SKM-1 treated with dmso at 0.1 percent for 144 hours (cell line): ENCODE data around the gene ACP7.

ENCODE experiments used
- DNase-seq: peaks from one replicate; lab custom pipeline; 2025; ENCODE audit not compliant: unreplicated experiment; lab: John Stamatoyannopoulos, UW

Gene ACP7

GRCh38 chr19:39146686-39147450, 62.7 kb downstream of the ACP7 start:
- no peak for DNase-seq

DNA sequence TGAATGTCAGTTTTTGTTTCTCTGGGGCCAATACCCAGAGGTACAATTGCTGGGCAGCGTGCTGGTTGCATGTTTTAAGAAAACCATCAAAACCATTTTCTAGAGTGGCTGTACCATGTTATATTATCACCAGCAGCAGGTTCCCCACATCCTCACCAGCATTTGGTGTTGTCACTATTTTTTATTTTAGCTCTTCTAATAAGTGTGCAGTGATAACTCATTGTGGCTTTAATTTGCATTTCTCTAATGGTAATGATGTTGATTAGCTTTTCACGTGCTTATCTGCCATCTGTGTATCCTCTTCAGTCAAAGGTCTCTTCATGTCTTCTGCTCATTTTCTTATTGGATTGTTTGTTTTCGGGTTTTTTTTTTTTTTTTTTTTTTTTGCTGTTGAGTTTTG, 63.3 kb downstream of the ACP7 start:
- no peak for DNase-seq

GRCh38 chr19:39148939-39149529, 64.9 kb downstream of the ACP7 start:
- no peak for DNase-seq

DNA sequence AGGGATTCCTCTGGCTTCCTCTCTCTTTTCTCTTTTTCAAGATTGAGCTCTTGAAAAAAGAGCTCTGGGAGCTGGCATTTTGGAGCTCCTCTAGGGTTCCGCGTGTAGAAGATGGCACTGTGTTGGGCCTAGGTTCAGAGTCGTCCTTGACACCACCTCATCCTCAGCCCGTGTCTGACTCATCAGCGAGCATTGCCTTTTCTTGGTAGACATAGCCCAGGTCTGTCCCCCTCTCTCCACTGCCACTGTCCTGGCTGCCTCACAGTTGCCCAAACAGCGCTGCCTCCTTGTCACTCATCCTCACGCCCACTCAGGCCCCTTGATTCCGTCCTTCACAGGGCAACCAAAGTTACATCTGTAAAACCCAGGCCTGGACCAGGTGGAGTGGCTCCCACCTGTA, 66.1 kb downstream of the ACP7 start:
- DNase-seq: no peak

GRCh38 chr19:39150807-39151600, 66.8 kb downstream of the ACP7 start:
- no peak for DNase-seq

- no peak for DNase-seq
Observed at GRCh38 chr19:39152066-39152465, 67.9 kb downstream of the ACP7 start.

DNA sequence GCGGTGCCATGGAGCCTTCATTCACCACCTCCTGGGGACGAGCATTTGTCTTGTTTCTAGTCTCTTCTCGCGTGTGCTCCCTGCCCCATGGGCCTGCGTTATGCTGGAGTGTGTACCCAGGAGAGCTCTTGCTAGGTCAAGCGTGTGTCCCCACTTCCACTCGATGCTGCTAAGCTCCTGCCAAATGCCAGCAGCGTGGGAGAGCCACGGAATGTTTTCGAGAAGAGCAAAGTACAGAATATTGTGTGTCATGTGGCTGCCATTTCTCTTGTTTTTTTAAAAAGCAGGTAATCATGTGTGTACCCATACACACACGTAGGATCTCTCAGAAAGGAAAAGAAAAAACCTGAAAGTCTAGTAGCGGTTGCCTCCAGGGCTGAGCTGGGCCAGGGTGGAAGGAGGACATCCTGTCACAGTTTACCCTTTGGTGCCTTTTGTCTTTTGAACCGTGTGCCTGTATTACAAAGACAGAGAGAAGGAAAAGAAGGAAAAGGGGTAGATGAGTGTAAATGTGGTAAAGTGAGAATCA, 70.0 kb downstream of the ACP7 start:
- DNase-seq: no peak

DNA sequence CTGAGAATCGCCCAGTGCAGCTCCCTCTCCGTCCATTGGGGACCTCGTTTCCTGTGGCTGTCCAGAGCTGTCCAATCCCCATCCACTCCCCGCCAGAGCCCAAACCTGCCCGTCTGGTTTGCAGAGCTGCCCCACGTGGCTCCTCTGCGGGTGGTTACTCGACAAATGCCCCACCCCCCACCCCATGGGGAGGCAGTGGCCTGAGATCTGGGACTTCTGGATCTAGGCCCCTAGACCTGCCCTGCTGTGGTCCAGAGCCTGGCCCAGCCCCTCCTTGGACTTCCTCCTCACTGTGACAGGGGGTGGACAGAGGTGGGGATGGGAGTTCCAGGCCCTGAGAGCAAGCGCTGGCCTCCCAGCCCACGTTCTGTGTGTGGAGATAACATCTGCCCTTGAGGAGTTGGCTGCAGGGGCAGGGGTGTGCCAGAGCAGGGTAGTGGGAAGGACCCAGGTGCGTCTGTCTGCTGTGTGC, 70.5 kb downstream of the ACP7 start:
- DNase-seq: no peak

DNA sequence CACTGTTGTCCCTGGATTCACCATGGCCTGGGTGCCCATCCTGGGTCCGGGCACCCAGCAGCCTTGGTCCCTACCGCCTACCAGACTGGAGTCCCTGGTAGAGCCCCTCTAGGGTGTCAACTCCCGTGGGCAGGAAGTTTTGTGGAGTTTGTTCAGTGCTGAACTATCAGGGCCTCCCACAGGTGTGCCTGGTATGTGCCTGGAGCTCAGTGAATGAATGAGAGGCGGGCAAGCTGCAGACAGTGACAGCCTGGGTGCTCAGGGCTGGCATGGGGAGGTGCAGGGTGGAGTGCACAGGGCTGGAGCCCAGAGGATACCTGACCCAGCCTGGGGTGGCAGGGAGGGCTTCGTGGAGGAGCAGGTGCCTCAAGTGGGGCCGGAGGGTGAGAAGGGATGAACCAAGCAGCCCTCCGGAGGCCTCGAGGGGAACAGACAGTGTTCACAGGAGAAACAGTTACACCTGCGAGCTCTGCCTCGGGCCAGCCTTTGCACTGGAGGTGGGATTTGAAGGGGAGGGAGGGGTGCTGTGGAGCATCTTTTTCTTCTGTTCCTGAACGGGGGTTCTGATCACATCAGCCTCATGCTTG, 71.0 kb downstream of the ACP7 start:
- DNase-seq: no peak

- DNase-seq: no peak
Observed at GRCh38 chr19:39155741-39156140, 71.6 kb downstream of the ACP7 start.

- DNase-seq: no peak
Observed at GRCh38 chr19:39156326-39157230, 72.4 kb downstream of the ACP7 start.

DNA sequence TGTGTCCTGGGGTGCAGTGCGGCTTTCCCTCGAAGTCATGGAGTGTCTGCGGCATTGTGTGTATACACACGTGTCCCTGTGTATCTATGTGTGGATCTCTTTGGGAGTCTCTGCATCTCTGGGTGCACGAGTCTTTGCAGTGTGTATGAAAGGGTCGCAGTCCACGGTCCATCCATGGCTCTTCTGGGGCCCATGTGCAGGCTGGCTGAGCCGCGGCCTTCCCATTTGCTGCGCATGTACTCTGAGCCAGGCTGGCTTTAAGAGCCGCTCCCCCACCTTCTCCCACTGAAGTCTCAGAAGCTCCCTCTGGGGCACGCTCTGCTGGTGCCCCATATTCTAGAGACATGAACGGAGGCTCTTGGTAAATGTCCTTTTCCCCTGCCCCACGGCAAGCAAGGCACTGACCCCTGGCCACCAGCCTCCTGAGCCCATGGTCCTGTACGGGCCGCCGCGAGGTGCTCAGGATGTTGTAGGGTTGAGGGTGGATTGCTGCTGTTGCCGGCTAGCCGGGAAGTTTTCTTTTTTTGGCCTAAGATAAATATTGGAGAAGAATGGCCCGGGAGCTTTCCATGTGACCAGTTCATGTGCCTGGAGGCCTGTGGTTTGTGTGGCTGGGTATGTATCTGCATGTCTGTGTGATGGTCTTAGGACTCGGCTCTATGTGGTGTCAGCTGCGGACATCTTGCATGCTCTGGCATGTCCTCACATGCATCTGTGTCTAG, 73.3 kb downstream of the ACP7 start:
- DNase-seq: no peak

DNA sequence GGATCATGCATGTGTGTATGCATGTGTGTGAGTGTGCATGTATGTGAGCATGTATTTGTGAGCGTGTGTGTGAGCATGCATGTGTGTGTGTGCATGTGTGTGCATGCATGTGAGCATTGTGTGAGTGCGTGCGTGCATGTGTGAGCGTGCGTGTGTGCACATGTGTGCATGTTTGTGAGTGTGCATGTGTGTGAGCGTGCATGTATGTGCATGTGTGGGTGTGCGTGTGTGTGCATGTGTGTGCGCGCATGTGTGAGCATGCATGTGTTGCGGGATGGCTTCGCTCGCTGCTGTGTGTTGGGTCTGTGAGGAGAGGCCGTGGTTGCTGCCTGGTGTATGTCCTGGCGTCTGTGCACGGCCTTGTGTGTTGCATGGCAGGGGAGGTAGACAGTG, 73.8 kb downstream of the ACP7 start:
- no peak for DNase-seq

DNA sequence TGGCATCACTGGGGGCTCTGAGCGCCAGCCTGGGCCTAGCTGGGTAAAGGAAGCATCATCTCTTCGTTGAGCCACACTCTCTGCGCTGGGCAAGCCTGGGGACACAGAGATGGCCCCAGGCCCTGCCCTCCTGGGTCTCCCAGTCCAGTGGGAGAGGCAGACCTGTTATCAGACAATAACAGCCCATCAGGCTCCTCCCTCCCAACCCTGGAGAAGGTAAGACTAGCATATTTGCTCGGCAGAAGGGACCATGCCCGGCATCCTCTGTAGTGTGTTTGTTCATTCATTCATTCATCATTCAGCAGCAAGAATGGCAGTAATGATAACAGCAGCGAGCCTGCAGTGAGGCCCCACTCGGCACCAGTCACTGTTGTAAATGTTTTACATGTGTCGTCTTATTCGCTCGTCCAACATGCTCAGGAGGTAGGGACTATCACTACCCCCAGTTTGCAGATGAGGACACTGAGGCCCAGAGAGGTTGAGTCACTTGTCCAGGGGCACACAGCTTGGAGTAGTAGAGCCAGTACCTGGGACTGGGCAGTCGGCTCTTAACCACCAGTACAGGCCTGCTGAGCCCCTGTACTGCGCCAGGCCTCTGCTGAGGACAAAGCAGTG, 74.6 kb downstream of the ACP7 start:
- no peak for DNase-seq

DNA sequence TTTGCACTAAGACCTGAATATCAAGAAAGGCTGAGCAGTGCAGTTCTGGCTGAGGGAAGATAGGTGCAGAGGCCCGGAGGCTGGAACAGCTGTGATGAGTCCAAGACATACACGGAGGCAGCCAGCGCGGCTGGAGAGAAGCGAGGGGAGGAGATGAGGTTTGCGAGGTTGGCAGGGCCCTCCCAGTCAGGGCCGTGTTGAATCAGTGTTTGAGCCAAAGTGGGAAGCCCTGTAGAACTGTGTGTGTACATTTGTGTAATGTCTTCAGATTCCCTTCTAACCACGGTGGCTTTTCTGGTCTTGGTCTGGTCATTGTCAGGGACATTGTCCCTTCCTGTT, 76.3 kb downstream of the ACP7 start:
- no peak for DNase-seq
